GM19351 (cell line): ENCODE measurements around the gene HELQ.
"Not testable (repeated sequence)": the region's sequence is repeated elsewhere in the genome, so short reads cannot be mapped to it uniquely, and the experiment has no call there.

Source experiments
- ATAC-seq: cut with Tn5 transposase; IDR thresholded peaks from one replicate; pipeline ENCODE4 v1.9.1; 2021; ENCODE audit warnings: mild to moderate bottlenecking, moderate library complexity; ENCODE audit not compliant: unreplicated experiment

Gene HELQ, protein sequence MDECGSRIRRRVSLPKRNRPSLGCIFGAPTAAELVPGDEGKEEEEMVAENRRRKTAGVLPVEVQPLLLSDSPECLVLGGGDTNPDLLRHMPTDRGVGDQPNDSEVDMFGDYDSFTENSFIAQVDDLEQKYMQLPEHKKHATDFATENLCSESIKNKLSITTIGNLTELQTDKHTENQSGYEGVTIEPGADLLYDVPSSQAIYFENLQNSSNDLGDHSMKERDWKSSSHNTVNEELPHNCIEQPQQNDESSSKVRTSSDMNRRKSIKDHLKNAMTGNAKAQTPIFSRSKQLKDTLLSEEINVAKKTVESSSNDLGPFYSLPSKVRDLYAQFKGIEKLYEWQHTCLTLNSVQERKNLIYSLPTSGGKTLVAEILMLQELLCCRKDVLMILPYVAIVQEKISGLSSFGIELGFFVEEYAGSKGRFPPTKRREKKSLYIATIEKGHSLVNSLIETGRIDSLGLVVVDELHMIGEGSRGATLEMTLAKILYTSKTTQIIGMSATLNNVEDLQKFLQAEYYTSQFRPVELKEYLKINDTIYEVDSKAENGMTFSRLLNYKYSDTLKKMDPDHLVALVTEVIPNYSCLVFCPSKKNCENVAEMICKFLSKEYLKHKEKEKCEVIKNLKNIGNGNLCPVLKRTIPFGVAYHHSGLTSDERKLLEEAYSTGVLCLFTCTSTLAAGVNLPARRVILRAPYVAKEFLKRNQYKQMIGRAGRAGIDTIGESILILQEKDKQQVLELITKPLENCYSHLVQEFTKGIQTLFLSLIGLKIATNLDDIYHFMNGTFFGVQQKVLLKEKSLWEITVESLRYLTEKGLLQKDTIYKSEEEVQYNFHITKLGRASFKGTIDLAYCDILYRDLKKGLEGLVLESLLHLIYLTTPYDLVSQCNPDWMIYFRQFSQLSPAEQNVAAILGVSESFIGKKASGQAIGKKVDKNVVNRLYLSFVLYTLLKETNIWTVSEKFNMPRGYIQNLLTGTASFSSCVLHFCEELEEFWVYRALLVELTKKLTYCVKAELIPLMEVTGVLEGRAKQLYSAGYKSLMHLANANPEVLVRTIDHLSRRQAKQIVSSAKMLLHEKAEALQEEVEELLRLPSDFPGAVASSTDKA

DNA sequence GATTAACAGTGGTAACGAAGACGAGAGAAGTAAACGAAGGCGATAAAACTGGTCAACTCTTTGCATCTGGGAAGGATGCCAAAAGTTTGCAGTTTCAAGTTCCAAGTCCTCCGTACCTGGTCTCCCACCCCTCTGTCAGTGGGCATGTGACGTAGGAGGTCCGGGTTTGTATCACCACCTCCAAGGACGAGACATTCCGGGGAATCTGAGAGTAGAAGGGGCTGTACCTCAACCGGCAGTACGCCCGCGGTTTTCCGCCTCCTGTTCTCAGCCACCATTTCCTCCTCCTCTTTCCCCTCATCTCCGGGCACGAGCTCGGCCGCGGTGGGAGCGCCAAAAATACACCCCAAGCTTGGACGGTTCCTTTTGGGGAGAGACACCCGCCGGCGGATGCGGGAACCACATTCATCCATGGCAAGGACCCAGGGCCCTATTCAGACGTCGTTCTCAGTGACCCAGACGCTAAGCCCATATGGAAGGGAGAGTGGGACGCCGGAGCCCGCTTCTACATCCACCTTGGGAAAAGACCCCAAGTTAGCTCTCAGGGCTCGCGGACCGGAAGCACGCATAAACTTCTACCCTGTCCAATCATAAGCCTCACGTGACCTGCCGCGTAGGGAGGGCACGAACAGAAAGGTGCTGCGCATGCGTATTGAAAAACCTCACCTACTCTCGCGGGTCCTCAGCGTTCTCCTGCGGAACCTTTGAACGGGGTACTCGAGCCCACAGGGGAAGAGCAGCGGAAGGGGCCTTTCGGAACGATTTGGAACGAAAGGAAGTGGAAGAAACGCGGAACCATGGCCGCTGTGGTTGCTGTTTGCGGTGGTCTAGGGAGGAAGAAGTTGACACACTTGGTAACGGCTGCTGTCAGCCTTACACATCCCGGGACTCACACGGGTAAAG is at the start of gene HELQ, which contains the start of gene MRPS18C:
Gene HELQ (minus strand): TSS at position 543 of the 903 bp plus-strand sequence. CDS start 130 bp downstream, at position 413.
Gene MRPS18C (plus strand): TSS at position 778 of the 903 bp plus-strand sequence. CDS start 20 bp downstream, at position 798.
- ATAC-seq: peak; percentile 93

DNA sequence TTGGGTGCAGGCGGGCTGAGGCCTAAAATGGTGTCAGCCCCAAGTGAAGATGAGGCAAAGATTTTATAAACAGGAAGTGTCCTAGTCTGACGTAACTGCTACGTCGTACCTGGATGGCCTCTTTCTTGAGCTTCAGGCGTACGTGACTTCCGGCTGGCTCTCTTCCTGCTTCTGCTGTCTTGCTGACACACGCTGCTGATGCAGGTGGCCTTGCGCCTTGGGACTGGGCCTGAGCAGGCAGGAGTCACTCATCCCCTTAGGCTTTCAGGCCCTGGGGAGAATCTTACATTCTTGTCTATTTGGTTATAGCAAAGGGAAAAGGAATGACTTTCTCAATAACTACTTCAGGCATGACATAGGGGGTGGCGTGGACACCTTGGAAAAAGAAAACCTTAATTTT is 49.4 kb upstream of the HELQ start:
- ATAC-seq: no peak

DNA sequence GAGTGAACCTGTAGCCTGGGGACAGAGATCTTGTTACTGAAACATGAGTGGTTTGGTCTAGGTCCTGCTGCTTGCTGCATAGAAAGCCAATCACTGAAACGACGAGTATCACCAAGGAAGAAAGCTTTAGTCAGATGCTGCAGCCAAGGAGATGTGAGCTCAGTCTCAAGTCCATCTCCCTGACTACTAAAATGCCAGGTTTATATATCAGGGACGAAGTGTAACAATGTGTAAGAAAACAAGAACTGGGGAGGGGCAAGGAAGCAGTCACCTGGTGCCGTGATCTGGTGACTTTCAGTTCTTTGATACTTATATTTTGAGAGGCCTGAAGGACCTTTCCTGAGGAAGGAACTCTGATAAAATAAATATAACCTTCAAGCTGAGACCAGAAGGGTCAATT is 48.9 kb upstream of the HELQ start:
- ATAC-seq: no peak

DNA sequence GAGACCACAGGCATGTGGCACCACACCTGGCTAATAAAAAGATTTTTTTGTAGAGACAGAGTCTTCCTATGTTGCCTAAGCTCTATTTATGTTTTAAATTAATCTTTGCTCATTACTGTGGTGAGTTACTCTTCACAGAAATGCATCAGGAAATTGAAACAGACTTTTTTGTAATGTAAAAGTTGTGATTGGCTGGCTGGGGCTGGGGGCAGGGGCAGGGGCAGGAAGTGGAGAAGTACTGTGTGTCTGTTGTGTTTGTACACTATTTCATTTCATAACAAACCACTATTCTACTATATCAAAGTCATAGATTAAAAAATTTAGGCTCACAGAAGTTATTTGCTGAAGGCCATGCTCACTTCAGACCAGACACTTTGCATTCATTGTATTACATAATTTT is 48.4 kb upstream of the HELQ start:
- no peak for ATAC-seq

DNA sequence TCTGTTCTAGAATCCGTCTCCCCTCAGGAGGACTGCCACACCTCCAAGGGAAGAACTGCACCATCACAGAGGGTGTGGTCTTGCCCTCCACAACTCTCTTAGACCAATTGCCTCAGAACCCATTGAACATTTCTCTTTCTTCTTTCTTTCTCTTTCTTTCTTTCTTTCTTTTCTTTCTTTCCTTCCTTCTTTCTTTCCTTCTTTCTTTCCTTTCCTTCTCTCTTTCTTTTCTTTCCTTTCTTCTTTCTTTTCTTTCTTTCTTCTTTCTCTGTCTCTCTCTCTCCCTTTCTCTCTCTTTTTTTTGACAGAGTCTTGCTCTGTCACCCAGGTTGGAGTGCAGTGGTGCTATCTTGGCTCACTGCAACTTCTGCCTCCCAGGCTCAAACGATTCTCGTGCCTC is 46.0 kb upstream of the HELQ start:
- not testable (repeated sequence) for ATAC-seq

DNA sequence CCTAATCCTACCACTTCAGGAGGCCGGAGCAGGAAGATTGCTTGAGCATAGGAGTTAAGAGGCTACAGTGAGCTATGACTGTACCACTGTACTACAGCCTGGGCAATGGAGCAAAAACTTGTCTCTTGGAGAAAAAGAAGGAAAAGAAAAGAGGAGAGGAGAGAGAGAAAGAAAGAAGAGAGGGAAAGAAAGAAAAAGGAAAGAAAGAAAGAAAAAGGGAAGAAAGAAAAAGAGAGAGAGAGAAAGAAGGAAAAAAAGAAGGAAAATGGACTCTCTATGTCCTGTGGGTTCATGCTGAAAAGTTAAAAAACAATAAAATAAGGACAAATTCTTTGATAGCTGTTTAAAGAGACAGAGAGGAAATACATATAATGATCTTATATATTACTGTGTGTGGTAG is 42.6 kb upstream of the HELQ start:
- ATAC-seq: no peak

DNA sequence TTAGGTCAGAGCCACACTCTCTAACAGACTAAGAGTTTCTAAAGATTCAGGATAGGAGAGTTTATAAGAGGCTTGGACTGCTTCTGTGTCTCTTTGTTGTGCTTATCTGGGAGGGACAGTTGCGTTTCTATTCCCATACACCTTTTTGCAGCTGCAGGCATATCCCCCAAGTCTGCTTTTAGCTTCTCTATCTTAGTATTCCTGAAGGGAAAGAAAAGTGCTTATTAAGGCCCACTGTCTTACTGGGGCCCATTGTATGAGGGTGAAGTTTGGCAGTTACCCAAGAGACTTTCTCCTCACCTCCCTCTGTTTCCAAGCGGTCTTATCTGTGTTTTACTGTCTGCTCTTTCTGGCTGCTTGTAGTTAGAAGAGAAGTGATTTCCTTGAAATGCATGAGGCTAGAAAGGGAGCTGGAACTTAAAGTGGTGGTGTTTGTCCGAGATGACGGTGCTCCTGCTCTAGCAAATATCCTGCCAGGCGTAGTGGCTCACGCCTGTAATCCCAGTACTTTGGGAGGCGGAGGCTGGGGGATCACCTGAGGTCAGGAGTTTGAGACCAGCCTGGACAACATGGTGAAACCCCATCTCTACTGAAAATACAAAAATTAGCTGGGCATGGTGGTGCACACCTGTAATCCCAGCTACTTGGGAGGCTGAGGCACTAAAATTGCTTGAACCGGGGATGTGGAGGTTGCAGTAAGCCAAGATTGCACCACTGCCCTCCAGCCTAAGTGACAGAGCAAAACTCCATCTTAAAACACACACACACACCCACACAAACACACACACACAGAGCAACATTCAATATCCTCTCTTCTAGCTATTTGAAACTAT is 40.7 kb upstream of the HELQ start:
- not testable (repeated sequence) for ATAC-seq

DNA sequence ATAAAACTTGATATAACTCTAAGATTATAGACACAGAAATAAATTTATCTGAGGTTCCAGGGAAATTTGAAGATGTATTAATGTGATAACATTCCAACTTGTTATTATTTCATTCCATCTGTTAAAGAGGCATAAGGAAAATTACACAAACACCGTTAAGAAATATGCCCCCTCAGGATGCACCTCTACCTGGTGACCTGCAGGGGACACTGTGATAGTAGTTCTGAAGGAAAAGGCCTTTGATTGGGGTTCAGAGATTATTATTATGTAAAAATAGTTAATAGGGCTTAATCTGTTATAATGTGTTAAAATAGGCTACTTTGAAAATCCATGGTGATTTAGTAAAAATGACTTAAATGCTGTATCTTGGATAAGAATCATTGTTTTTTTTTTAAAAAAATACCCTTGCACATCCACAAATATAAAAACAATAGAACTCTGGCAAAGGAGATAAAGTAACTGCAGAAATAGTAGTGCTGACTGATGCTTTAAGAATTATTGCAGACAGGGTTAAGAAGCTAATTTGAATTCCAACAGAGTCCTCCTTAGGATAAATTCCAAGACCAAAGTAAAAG is 35.3 kb upstream of the HELQ start:
- peak; percentile 92 for ATAC-seq

DNA sequence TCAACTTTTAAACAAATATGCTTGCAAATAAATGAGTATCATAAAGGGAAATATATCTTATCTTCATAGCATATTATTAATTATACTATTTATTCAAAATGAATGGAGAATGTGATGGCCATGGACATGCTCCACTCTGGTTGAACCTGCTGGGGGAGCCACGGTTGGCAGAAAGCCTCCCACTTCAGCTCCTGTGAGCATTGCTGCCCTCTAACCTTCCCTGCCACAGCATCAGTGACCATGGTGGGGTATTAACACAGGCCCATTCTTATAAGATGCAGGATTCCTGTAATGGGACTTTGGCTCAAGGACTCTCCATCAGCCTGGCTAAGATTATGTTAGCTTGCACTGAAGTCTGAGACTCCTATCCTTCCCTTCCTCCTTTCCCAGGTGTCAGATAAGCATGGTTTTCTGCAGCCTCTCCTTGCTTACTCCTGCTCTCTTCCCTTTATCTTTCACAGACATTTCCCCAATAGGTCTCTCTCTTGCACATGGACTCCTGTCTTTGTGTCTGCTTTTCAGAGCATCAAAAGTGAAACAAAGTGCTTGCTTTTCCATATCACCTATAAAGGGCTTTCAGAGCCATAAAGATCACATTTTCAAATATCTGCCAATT is 34.2 kb upstream of the HELQ start:
- ATAC-seq: no peak

DNA sequence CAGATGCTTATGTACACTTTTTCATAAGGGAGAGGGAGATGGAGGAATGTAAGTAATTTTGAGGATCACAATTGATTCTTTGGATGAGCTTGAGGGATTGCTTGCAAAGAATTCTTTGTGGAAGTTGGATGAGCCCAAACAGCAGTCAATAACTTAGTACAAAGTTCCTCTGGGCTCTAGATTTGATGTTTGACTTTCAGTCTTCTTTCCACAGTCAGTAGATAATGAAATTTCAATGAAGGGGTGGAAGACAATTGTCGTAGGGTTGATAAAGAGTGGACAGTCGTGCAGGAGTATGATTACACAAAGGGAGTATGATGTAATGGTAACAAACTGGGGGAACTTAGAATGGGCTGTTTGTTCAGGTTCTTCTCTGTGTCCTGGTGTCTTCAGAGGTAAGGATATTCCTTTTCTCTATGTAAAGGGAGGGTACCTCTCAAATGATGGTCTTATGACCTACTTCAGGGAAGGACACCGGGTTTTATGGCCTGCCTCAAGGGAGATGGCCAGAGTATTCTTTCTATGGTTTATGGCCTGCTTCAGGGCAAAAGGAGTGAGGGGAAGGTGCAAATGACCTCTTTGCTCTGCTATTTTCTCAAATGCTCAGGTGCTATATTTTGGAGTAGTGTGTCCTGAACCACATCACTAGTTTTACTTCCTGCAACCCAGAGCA is 31.0 kb upstream of the HELQ start:
- ATAC-seq: no peak

DNA sequence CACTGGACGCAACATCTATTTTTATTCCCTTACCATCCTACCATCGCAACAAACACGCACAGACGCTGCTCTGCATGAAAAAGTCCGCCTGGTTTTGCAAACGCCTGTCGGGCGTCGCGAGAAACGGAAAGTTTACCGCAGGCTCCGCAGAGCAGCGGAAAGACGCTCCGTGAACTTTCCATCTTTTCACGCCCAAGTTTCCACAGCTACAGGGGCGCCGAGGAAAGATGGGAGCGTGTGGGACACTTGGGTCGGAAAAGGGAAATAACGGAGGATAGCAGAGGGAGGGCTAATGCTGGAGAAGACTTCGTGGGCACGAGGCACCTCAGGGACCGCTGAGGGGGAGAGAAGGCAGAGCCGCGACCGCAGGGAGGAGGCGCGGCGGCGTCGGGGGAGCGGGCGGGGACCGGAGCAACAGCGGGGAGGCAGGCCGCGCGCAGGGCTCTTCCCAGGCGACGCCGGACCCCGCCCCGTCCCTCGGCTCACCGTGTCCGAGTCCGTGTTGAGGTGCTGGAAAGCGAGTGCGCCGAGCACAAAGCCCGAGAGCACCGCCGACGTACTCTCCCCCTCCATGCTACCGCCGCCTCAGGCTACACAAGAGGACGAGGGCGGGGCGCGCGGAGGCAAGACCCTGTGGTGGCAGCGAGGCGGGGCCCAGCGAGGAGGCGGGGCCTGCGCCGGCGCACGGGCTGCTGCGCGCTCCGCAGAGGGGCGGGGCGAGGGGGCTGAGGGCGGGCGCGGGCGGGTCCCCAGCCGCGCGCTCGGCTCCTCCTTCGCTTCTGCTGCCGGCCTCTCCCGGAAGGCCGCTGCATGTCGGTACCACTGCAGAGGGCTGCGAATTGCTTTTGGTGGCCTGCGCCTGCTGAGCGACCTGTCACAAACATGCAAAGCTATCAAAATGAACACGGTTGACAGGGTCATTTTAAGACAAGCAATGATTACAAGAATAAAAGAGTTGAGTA is 29.2 kb upstream of the HELQ start, which contains the start of gene ABRAXAS1:
Gene ABRAXAS1 (minus strand): TSS at position 601 of the 962 bp plus-strand sequence. CDS start 28 bp downstream, at position 573.
- peak; percentile 93 for ATAC-seq

DNA sequence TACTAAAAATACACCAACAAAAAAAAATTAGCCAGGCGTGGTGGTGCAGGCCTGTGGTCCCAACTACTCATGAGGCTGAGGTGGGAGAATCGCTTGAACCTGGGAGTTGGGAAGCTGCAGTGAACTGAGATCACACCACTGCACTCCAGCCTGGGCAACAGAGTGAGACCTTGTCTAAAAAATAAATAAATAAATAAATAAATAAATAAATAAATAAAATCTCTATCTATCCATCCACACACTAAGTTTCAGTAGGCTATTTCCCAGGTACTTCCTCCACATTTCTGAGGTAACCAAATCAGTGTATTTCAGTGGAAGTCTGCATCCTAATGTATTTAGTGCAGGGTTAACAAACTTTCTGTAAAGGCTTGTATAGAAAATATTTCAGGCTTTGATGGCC is 18.3 kb upstream of the HELQ start:
- no peak for ATAC-seq

DNA sequence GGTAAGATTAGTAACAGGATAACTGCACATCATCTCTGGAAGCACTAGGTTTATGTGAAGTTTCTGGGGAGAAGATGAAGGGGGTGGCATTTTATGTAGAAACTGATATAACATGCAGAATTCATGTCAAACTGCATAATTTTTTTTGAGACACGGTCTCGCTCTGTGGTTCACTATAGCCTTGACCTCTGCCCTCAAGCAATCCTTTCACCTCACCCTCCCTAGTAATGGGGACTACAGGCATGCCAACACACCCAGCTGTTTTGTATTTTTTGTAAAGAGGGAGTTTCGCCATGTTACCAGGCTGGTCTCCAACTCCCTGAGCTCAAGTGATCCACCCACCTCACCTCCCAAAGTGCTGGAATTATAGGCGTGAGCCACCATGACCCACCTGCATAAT is 17.8 kb upstream of the HELQ start:
- ATAC-seq: no peak

DNA sequence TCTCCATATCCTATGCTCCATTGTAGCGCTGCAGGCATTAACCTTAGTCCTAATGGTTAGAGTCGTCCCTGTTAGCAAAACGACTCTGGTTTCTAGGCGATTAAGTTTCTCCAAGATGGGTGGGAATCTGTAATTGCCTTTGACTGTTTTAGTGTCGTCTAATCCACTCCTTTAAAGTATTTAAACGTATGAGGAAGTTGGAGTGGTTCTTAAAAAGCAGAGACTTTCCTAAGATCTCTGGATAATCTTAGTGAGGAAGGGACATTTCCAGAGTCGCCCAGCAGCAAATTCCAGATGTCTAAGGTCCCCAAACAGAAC is 520 bp upstream of the HELQ start:
- no peak for ATAC-seq

DNA sequence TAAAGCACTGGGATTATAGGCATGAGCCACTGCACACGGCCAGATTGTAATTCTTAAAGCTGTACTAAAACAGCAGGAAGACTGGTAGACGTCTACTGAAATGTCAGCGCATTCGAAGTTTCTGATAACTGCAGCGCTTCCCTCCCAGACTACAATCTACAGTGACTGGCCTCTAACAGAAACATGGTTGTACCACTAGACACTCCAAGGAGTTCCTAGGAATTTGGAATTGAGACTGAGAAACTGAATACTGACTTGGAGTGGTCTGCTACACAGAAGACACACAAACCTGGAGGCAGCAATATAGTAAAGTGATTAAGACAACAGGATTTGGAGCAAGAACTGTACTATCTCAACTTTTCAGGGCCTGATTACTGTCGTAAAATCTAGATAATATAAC is 937 bp downstream of the HELQ start:
- ATAC-seq: no peak

DNA sequence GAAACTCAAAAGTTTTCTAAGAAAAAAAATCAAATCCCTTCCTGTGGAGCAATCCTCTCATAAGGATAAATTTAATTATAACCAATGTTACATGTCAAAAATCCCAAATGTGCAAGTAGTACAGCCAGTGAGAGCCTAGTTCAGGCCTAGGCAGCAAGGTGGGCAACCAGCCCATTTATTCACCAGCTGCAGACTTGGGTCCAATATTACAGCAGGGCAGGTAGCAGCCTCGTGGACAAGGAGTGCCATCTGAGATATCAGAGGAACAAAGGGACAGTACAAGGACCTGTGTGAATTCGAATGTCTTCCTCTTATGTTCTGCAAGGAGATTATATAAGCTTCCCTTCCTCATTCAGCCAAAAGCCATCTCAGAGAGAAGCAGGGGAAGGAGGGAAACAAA is 6.6 kb downstream of the HELQ start:
- ATAC-seq: no peak

DNA sequence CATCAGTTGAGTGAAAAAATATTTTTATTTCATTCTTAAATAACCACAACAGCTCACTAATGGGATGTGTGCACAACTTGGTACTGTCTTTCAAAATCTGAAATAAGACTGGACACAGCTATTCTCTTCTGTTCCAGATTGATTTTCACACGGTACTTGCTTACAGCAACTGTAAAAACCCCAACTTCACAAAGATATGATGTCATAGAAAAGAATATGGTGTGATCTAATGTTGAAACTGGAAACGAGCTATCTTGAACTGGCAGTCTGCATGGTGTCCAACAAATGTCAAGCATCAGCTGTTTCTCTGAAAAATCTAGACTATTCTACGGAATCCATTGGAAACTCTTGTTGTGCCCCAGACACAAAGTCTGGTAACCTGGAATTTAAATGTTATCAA is 14.7 kb downstream of the HELQ start:
- ATAC-seq: no peak
